Anterior cingulate cortex (tissue), 58 donors: ENCODE measurements around the gene BPIFB2.
A peak's percentile ranks its signal among the peaks of the same experiment; 100 is the strongest.
"Not testable (repeated sequence)": the region's sequence is repeated elsewhere in the genome, so short reads cannot be mapped to it uniquely, and the experiment has no call there.

Source experiments
- DNase-seq, 58 donors: peaks; one replicate each; lab custom pipeline; 2025; lab: John Stamatoyannopoulos, UW

BPIFB2 gene

DNA sequence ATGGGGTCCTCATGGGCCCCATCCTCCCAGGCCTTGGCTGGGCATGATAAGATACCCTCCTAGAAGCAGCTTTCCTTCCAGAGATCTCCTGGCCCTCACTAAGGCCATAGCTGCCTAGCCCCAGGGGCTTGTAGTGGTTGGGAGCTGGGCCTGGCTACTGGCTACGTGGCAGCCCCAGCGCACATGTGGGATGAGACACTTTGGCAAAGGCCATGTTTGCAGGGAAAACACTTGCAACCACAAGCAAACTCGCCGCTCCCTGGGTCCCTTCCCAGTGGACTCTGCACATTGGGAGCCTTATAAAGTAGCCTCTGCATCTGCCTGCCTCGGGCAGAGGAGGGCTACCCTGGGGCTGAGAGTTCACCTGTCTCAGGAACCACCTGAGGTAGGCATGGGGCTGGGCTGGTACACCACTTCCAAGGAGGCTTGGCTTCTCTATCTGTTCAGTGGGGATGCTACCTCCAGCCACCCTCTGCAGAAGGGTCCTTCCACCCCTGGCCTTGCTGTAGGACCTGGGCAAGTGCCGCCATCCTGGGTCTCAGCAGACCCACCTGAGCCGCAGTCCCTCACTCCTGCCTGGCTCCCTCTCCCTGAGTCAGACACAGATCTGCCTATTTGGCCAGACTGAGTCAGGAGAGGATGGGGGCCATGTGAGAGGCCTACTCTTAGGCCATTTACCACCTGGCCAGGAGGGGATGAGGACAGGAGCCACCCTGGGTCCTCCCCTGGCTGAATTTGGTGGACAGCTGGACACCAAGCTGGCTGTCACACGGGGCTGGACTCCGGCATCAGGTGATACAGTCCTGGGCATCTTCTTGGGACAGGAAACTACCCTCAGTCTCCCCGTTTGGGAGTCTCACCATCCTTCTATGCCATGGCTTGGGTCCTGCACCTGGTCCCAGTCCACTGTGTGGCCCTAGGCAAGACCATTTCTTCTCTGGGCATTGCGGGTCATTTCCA is at the start of gene BPIFB2:
Gene BPIFB2 (plus strand): TSS at position 329 of the 960 bp plus-strand sequence. CDS start 871 bp downstream, outside the sequence.
- no peak for DNase-seq

GRCh38 chr20:32958574-32958973 is 48.9 kb upstream of the BPIFB2 start:
- no peak for DNase-seq

- DNase-seq, result no peak
Measured at GRCh38 chr20:32959351-32960221, 47.9 kb upstream of the BPIFB2 start.

DNA sequence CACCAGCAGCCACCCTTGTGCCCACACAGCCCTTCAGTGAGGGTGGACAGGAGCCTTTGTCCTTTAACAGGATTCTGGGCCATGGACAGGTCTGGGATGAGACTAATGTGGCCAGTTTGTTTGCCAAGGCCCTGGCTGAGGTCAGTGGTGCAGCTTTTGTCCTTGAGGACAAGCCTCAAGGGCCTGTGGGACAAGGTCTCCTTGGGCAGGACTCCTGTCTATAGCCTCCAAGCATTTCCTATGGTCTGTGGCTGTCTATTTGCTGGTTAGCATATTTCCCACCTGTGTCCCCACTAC is 47.3 kb upstream of the BPIFB2 start:
- DNase-seq, result no peak

GRCh38 chr20:32960849-32961731 is 46.4 kb upstream of the BPIFB2 start:
- DNase-seq, result no peak

DNA sequence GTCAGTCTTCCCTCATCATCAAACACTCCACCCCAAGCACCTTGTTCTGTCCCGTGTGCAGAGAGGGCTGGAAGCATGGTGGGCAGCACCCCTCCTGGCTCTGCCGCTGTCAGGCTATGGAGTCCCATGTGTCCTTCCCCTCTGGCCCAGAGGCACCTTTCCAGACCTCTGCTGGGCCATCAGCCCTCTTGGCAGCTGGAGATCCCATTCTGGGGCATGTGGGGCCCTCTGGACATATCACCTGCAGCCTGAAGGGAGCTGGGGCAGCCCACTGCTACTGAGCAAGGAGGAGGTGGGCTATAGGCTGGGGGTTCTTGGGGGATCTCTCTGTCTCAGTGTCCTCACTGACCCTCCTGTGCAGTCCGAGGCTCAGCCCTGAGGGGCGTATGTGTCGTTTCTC is 45.5 kb upstream of the BPIFB2 start:
- DNase-seq, result no peak

DNA sequence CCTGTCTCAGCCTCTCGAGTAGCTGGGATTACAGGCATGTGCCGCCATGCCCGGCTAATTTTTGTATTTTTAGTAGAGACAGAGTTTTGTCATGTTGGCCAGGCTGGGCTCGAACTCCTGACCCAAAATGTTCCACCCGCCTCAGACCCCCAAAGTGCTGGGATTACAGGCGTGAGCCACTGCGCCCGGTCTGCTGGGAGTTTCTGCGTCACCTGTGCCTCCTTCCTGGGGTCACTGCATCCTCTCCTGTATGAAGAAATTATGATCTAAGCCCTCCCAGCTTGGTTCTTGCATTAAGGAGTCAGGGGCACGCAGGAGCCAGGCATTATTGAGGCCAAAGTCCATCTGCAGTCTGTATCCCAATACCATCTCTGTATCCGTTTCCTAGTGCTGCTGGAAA is 44.9 kb upstream of the BPIFB2 start:
- DNase-seq, result not testable (repeated sequence)

DNA sequence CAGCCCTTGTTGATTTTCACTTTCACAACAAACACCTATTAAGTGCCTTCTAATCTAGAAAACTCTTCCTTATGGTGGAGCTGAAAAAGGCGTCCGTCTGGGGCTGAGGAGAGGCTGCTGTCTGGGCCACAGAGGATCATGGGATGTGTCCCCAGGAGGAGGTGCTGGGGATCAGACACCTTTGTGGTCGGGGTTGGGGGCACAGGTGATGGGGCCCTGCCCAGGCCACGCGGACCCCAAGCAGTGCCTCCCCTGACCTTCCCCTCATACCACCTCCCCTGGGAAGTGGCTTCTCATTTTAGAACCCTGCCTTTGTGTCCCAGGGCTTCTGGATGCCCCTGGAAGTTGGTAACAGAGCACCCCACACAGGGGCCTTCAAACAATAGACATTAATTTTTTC is 44.3 kb upstream of the BPIFB2 start:
- DNase-seq, result no peak

- no peak for DNase-seq
Measured at GRCh38 chr20:32964575-32964974, 42.9 kb upstream of the BPIFB2 start.

DNA sequence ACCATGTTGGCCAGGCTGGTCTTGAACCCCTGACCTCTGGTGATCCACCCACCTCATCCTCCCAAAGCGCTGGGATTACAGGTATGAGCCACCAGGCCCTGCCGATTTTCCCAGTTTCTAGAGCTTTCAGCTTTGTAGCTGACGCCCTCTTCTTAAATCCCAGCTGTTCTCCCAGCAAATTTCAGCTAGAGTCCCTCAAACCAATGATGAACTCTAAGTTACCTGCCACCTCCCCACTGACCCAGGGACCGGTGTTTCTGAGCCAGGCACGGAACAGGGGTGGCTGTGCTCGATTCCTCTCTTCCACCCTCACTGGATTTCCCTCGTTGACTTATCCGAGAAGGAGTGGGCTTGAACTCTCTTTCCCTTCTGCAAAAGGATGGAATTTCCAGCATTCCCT is 42.4 kb upstream of the BPIFB2 start:
- DNase-seq, result no peak

GRCh38 chr20:32965581-32966373 is 41.7 kb upstream of the BPIFB2 start:
- DNase-seq, result no peak

DNA sequence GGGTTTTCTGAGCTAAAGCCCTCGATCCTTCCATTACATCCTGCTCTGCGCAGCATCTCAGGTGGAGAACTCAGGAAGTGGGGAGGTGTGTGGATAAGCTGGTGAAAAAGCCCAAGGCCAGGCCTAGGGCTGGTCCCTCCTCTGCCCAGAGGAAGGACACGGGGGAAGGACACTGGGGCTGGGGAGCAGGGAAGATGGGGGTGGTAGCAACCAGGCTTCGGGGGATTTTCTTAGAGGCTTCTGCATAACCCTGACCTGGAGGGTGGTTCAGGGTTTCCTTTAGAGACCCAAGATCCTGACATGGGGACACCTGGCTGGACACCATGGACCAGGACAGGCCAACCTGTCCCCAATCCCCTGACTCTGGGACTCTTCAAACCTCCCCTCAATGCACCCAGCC is 41.1 kb upstream of the BPIFB2 start:
- DNase-seq, result no peak

DNA sequence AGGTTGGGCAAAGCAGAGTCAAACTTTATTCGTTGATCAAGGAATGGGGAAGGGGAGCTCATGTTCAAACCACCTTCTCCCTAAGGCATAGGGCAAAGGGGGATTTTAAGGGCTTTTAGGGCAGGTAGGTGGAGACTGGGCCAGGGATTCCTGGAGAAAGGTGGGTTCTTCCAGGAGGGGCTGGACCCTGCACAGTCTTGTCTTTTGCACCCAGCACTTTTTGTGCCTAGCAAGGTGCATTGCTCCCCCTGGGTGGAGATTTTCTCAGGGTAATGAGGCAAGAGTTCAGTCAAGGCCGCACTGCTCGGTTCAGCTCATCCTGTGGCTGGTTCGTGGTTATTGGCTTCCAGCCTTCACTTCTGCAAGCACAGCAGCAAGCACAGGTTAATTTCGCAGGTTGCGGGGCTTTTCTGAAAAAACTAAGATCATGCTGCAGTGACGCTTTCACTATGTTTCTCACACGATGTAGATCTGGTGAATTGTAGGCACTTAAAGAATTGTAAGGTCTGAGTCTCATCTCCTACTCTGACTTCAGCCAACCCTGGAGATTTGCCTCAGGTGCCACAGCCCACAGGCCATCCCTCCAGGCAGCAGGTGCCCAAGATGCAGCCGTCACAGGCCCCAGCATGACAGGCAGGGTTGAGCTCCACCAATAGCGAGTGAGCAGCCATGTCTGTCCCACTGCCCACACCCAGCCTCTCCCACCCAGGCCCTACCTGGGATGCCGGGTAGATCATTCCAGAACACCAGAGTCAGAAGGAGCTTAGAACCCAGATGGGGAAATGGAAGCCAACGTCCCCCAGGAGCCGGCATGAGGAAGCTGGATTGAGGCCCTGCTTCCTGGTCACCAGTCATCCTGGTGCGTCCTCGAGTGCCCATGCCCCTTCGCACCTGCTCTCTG is 40.4 kb upstream of the BPIFB2 start:
- DNase-seq, result no peak

DNA sequence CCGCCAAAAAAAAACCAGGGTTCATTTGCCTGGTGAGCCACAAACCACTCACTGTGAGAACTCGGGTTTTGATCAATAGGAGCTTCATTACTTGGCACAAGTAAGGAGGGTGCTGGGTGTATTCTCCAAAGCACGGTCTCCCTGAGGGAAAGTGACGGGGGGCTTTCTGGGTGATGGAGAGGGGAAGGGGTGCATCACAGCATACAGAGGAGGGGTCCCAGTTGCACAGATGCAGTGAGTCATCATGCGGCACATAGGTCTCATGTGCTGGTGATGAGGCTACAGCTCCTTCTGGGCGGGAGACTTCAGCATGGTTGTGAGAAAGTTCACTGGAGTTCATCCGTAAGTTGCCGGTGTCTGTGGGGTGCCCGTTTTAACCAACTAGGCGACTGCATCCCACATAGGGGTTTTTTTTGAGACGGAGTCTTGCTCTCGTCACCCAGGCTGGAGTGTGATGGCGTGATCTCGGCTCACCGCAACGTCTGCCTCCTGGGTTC is 39.5 kb upstream of the BPIFB2 start:
- no peak for DNase-seq

DNA sequence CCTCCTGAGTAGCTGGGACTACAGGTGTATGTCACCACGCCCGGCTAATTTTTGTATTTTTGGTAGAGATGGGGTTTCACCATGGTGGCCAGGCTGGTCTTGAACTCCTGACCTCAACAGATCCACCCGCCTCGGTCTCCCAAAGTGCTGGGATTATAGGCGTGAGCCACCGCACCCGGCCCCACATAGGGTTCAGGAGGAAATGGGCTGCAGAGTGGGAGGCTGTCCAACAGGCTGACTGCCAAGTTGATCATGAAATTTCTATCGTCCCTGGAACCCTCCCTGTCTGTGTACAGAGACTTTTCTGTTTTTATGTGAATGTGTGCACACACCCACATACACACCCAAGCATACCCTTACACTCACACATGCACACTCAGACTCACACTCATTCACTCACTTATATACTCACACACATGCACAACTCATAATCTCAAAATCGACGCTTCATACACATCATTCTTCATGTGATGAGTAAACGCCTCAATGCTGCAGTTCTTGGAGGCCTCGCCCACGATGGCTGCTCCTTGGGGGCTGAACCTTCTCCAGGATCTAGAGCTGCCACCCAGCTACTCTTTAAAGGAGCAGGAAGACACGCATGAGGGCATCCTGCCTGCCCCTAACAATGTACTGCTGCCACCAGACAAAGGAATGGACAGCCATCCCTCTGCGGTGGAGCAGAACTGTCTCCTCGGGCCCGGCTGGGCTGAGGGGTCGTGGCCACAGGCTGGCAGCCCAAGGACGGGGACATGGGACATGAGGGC is 38.8 kb upstream of the BPIFB2 start:
- DNase-seq, result peak in 1 of 58 donors; percentile 10

DNA sequence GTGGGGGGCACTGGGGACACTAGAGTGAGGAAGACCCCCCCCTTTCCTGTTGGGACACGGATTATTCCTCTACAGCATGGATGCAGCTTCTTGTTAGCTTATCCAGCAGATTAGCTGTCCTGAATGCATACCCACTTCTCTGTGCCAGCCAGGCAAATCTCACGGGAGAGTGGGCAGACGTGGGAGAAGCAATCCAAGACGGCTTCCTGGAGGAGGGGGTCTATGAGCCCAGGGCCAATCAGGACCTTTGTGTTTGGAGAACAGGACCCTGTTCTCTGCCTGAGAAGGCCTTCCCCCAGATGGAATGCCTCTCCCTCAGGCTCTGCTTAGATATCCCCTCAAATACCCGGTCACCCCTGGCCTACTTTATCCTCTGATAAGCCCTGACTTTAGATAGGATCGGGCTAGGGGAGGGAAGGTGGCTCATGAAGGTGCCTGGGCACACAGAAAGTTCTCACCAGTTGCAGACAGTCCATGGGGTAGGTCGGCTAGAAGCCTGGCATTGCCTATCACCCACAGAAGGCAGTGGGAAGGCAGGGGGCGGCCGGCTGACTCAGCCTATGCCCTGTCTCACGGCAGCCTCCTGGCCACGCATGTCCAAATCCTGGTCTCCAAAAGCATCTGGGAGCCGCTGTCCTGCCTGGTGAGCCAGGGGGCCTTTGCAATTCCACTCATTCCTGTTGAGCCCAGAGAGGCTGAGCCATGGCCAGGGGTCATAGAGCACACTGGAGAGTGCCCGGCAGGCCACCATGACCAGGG is 38.0 kb upstream of the BPIFB2 start:
- DNase-seq, result no peak
